K562 (cell line): Measurements from ENCODE around the gene TESK2. TPM values are rescaled to one million over a fixed set of nuclear protein-coding genes. Genes with fewer than 3 reads are reported as not detected.

Experiments used
- ATAC-seq: fragments of 200-7000 bp; cut with Tn5 transposase; 3 replicates; pipeline ENCODE4 v1.9.1; 2020; ENCODE audit warnings: moderate library complexity
- BruUV-seq: library from RNA; stranded (reverse); fragments of 400-500 nt; replicated peaks from 2 replicates; lab custom pipeline; 2021; lab: Mats Ljungman, UMichigan
- CTCF ChIA-PET: fragments of 300-600 bp; formaldehyde crosslinking; extraction: SDS; loops from one replicate; lab custom pipeline; 2021; ENCODE audit warnings: low intra/inter-chr PET ratio; lab: Yijun Ruan, JAX
- POLR2A ChIA-PET: fragments of 300-600, 350-650 bp; sonication (Branson Sonifier 250); formaldehyde crosslinking; extraction: SDS; loops from one replicate; lab custom pipeline; 2021; ENCODE audit warnings: antibody characterized with exemption, inconsistent platforms; lab: Yijun Ruan, JAX
- DNase-seq, 4 experiments: peaks; one replicate each; pipeline versions ENCODE4 v3.0.0 to v3.0.0-alpha.2; 2011 to 2018; ENCODE audit warnings: low spot score in 3 of 4, mixed read lengths in 3 of 4; ENCODE audit errors: extremely low read depth in 1 of 4
- FAIRE-seq: peaks from 2 replicates; lab custom pipeline; 2011; peaks lifted over from hg19 to GRCh38; lab: Jason Lieb, UNC
- H2AFZ ChIP-seq: 2 replicates; pipeline ENCODE4 v1.6.0; 2011; ENCODE audit warnings: low read depth, low read length, control low read depth, inconsistent platforms
- H3K27ac ChIP-seq: fragments of 200-600 bp; 3 replicates; pipeline ENCODE4 v1.8.0; 2011; ENCODE audit warnings: low read depth, mild to moderate bottlenecking, control low read depth, inconsistent platforms, low read length, moderate library complexity, mixed read lengths; ENCODE audit errors: extremely low read depth
- H3K27me3 ChIP-seq, 2 experiments: fragments of 300-600 bp in 1 of 2; 2 replicates in 1 of 2; 3 replicates in 1 of 2; pipeline versions ENCODE4 v1.6.0 to v1.8.0; 2011; ENCODE audit warnings: inconsistent platforms in 2 of 2, low read length in 2 of 2, mild to moderate bottlenecking in 1 of 2, mixed read lengths in 1 of 2, moderate library complexity in 1 of 2; ENCODE audit not compliant: control insufficient read depth in 2 of 2, insufficient read depth in 2 of 2
- H3K36me3 ChIP-seq: fragments of 300-600 bp; 3 replicates; pipeline ENCODE4 v1.8.0; 2011; ENCODE audit warnings: mild to moderate bottlenecking, low read length, inconsistent platforms; ENCODE audit not compliant: control insufficient read depth, insufficient read depth
- H3K4me1 ChIP-seq, 2 experiments: fragments of 200-600 bp in 1 of 2; replicated peaks in 1 of 2; 2 replicates in 1 of 2; 3 replicates in 1 of 2; pipeline versions ENCODE4 v1.5.1 to v1.8.0; 2011; ENCODE audit warnings: inconsistent platforms in 2 of 2, low read length in 2 of 2, mild to moderate bottlenecking in 1 of 2, mixed read lengths in 1 of 2, moderate library complexity in 1 of 2; ENCODE audit not compliant: control insufficient read depth in 2 of 2, insufficient read depth in 2 of 2
- H3K4me2 ChIP-seq: 2 replicates; pipeline ENCODE4 v1.6.1; 2011; ENCODE audit warnings: low read length, control low read depth, inconsistent platforms, mixed read lengths; ENCODE audit not compliant: insufficient read depth
- H3K4me3 ChIP-seq: fragments of 200-600 bp; sonication (generic), shearing (Covaris generic); 2 replicates; pipeline ENCODE4 v1.5.1; 2016; ENCODE audit warnings: control low read depth, inconsistent platforms
- H3K79me2 ChIP-seq: fragments of 200-600 bp; 3 replicates; pipeline ENCODE4 v1.8.0; 2011; ENCODE audit warnings: low read length, inconsistent platforms; ENCODE audit not compliant: control insufficient read depth, insufficient read depth
- H3K9ac ChIP-seq, 2 experiments: 2 replicates each; pipeline versions ENCODE4 v1.6.0 to v1.6.1; 2011; ENCODE audit warnings: low read depth in 2 of 2, low read length in 2 of 2, control low read depth in 1 of 2, inconsistent platforms in 1 of 2, mild to moderate bottlenecking in 1 of 2, mixed read lengths in 1 of 2; ENCODE audit not compliant: insufficient read depth in 1 of 2
- H3K9me1 ChIP-seq: one replicate; pipeline ENCODE4 v1.6.0; 2011; ENCODE audit warnings: inconsistent platforms, mild to moderate bottlenecking, low read length, moderate library complexity; ENCODE audit not compliant: control insufficient read depth, insufficient read depth
- H3K9me3 ChIP-seq: replicated peaks from 2 replicates; pipeline ENCODE4 v1.5.1; 2011; ENCODE audit warnings: low read depth, low read length, inconsistent platforms; ENCODE audit not compliant: control insufficient read depth, insufficient read depth
- H4K20me1 ChIP-seq: replicated peaks from 2 replicates; pipeline ENCODE4 v1.6.1; 2011; ENCODE audit warnings: low read length, inconsistent platforms, mixed read lengths; ENCODE audit not compliant: control insufficient read depth, insufficient read depth
- EWSR1 ChIP-seq: fragments of 450-650 bp; IDR thresholded peaks from 2 replicates; pipeline ENCODE4 v1.6.1; 2018; ENCODE audit warnings: borderline replicate concordance, mild to moderate bottlenecking, low read depth, moderate library complexity; ENCODE audit not compliant: partially characterized antibody
- LCOR ChIP-seq: sonication (generic); formaldehyde crosslinking; IDR thresholded peaks from 2 replicates; pipeline ENCODE4 v1.8.0; 2022; ENCODE audit warnings: mild to moderate bottlenecking, missing genetic modification reagents
- NCOA2 ChIP-seq, 2 experiments: fragments of 450-650 bp; IDR thresholded peaks; 2 replicates each; pipeline ENCODE4 v1.6.1; 2018; ENCODE audit warnings: mild to moderate bottlenecking in 2 of 2, moderate library complexity in 1 of 2; ENCODE audit not compliant: partially characterized antibody in 2 of 2
- POLR2G ChIP-seq: fragments of 200-400 bp; formaldehyde crosslinking; IDR thresholded peaks from 2 replicates; pipeline ENCODE4 v1.6.1; 2017; ENCODE audit warnings: low read depth, mild to moderate bottlenecking, antibody characterized with exemption, low read length, moderate library complexity
- UBTF ChIP-seq, 2 experiments: IDR thresholded peaks; 2 replicates each; pipeline ENCODE4 v1.6.1; 2012; ENCODE audit warnings: improper control_type of control experiment in 2 of 2, low read depth in 2 of 2, low read length in 2 of 2, borderline replicate concordance in 1 of 2
- ZNF518B ChIP-seq: fragments of 250-450 bp; sonication (Bioruptor Pico); IDR thresholded peaks from 2 replicates; pipeline ENCODE4 v1.5.0; 2021; ENCODE audit warnings: mild to moderate bottlenecking, moderate library complexity
- ZNF57 ChIP-seq: fragments of 450-650 bp; formaldehyde crosslinking; IDR thresholded peaks from 2 replicates; pipeline ENCODE4 v1.4.0; 2020; ENCODE audit warnings: mild to moderate bottlenecking, moderate library complexity
- ZNF609 ChIP-seq: sonication (generic); formaldehyde crosslinking; IDR thresholded peaks from 2 replicates; pipeline ENCODE4 v1.8.1; 2023; ENCODE audit warnings: missing genetic modification reagents, mild to moderate bottlenecking, borderline replicate concordance
- WGBS: fragments of 100-300 bp; shearing (Covaris generic); methylation state at CpG from one replicate; pipeline ENCODE4 v1.1.6; 2016; ENCODE audit warnings: low coverage, mixed read lengths; ENCODE audit not compliant: insufficient coverage; ENCODE audit errors: missing lambda C conversion rate; 5-methylcytosine and 5-hydroxymethylcytosine counted together
- in situ Hi-C: fragments of 300-500 bp; cut with MboI; formaldehyde crosslinking; loops from 4 replicates; pipeline ENCODE4 v1.15.0; 2018; ENCODE audit warnings: inconsistent platforms, mixed read lengths
- intact Hi-C: fragments of 100-400 bp; cut with micrococcal nuclease; formaldehyde crosslinking; loops from 2 replicates; pipeline ENCODE4 v1.14.2; 2022
- polyA plus RNA-seq, 8 experiments: library from polyadenylated mRNA; depleted of rRNA in 4 of 8; stranded (reverse) in 5 of 8; unstranded in 3 of 8; fragments of >200 nt; fragmentation: Nextera tagmentation in 2 of 8; fragmentation: Illumina TruSeq in 1 of 8; extraction: Ambion mirVana in 2 of 8; extraction: Trizol in 1 of 8; gene quantifications; 2 replicates each; pipeline versions ENCODE4 v1.2.1 to v1.2.3, GENCODE V29; 2011 to 2014; ENCODE audit warnings: inconsistent platforms in 1 of 8, missing spikeins in 1 of 8
- total RNA-seq, 7 experiments: library from RNA; depleted of rRNA in 6 of 7; stranded (reverse); fragments of >200 nt in 6 of 7; fragmentation: Illumina TruSeq in 2 of 7; extraction: Trizol in 2 of 7; gene quantifications; 2 replicates each; pipeline versions ENCODE4 v1.2.1 to v1.2.3, GENCODE V29; 2011 to 2021; ENCODE audit warnings: low replicate concordance in 1 of 7

The TESK2 gene
- total and polyA plus RNA-seq, 9 of the 15 experiments (the other 6 are each of a cell fraction or from before 2014, with no cell fraction given): 1.6 to 5.3 (median 3.7) TPM

GRCh38 chr1:45331436-45332345 lies 159.3 kb downstream of the TESK2 start:
- POLR2A ChIA-PET: interaction anchor here (0.6 to 1.7 kb wide), 3 partner anchors 9 to 188 kb away, joined by 3 to 7 read pairs (median 3); partner anchors contain the start of genes MUTYH and TOE1
- Histone ChIP-seq H3K79me2 (no peaks in the 10 kb centered on the region), H2AFZ (no peak overlapping the region), H3K9me1 (peaks cover 3% of the 10 kb centered on the region), H3K27ac (no peak overlapping the region), H3K9me3 (no peaks in the 10 kb centered on the region), H3K9ac (0 out of 4 replicates have a peak overlapping the region, but pooled peaks of 1 of the 2 experiments have one; percentile 6), H3K4me3 (no peak overlapping the region), H3K36me3 (peaks cover 37% of the 10 kb centered on the region; the same call in 2 of the 3 replicates), H4K20me1 (no peaks in the 10 kb centered on the region), H3K4me1 (peaks cover 6 to 29% of the 10 kb centered on the region in 2 experiments; a peak in 3 of 5 replicates), H3K4me2 (no peak overlapping the region)
- in situ Hi-C loops (no loop called here), intact Hi-C loops (no loop called here)
- CTCF ChIA-PET: no interaction called here
- ATAC-seq (no peak), DNase-seq (peak in 2 of 4 experiments; percentile 2 to 3), FAIRE-seq (no peak)
- 93% methylated on average over 17 of the region's 18 CpGs for WGBS
- BruUV-seq: no TSS peak
- TF ChIP-seq ZNF518B (CRISPR knock-in tag) (no peak), EWSR1 (no peak), UBTF (IDR thresholded peaks at IDR 0.05; ENCODE audit: borderline replicate concordance in 1 of 2, low read depth in 2 of 2, low read length in 2 of 2) (no peak), ZNF609 (no peak), ZNF57 (CRISPR knock-in tag) (no peak), NCOA2 (IDR thresholded peaks at IDR 0.05; ENCODE audit: partially characterized antibody in 2 of 2) (no peak), POLR2G (0 out of 2 replicates have a peak, but pooled peaks have one; percentile 9), LCOR (CRISPR knock-in tag) (no peak)
- TF ChIP-seq, all 486 proteins: peak for 1
- H3K27me3 ChIP-seq: no peaks in the 10 kb centered on the region
